GM13976 (cell line): ENCODE measurements around the gene HID1.

ENCODE experiments used
- DNase-seq: peaks from one replicate; pipeline ENCODE4 v3.0.0; 2012; ENCODE audit warnings: low spot score
- CTCF ChIP-seq: IDR thresholded peaks from 2 replicates; pipeline ENCODE4 v1.5.1; 2012; ENCODE audit warnings: borderline replicate concordance, mild to moderate bottlenecking; ENCODE audit not compliant: insufficient read depth; ENCODE audit errors: extremely low read depth, missing control alignments, control extremely low read depth
- in situ Hi-C: fragments of 300-500 bp; cut with MboI; formaldehyde crosslinking; loops from one replicate; pipeline ENCODE4 v1.12.0; 2022; ENCODE audit warnings: low sequenced_read_pairs, mixed read lengths, inconsistent platforms; ENCODE audit not compliant: unreplicated experiment

Gene HID1

DNA sequence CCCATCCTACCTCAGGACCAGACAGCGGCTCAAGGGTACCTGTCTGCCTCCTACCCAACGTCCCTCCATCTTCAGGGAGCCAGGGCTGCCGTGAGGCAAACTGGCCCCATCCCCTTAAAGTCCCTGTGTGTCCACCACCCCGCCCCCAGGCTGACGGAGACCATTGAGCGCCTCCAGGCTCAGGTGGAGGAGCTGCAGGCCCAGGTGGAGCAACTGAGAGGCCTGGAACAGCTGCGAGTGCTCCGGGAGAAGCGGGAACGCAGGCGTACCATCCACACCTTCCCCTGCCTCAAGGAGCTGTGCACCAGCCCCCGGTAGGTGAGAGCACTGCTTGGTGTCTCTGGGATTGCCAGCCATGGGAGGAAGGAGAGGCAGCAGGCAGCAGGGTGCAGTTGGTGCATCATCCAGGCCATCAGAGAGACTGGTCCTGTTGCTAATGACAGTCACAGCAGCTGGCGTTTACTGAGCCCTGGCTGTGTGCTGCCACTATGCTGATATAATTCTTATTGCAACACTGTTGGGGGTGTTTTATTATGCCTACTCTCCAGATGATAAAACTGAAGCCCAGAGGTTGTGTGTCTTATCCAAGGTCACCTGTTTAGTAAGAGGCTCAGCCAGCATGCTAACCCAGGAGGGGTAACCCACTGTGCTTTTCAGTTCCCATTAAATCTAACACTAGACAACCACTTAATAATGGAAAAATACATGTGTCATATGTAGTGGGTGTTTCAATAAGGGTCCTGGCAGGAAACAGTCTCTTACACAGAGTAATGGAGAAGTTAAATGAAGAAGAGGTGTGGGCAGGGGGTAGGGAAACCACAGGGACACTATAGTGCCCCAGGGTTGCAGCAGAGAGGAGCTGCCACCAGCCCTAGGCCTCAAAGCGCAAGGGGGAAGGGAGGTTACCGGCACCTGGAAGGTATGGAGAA is 29.6 kb upstream of the HID1 start:
- DNase-seq = no peak
- no peak for TF ChIP-seq CTCF
- in situ Hi-C loops = no loop called here

- in situ Hi-C loops = no loop called here
- DNase-seq = no peak
- TF ChIP-seq CTCF = no peak
These were observed 27.0 kb upstream of the HID1 start for GRCh38 chr17:74999523-74999922.

DNA sequence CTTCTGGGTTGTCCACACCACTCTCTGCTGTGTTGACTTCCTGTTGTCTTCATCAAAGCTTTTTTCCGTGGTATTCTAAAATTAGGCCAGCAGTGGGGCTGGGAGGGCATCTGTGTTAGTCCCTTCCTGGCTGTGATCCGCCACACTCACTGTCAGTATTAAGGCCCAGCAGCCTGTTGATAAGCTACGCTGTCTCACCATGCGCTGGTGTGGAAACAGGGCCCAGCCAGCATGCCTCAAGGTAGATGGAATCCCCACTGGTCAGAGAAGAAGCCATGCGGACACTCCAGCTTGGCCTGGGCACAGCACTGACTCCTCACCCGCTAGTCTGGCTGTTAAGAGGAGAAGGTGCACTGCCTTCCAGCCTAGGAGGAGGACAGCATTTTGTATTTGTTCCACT is 26.2 kb upstream of the HID1 start:
- in situ Hi-C loops = no loop called here
- no peak for DNase-seq
- no peak for TF ChIP-seq CTCF

DNA sequence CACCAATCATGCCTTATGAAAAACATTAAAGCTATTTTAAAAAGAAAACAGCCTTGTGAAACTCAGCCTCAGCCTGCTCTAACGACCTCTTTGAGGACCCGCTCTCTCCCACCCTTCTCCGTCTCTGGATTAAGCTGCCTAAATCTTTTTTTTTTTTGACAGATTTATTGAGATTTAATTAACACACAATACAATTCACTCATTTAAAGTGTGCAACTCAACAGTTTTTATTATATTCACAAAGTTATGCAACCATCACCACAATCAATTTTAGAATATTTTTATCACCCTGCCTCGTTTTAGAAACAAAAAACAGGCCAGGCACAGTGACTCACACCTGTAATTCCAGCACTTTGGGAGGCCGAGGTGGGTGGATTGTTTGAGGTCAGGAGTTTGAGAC is 23.3 kb upstream of the HID1 start:
- TF ChIP-seq CTCF = no peak
- in situ Hi-C loops = no loop called here
- DNase-seq = no peak

GRCh38 chr17:74994440-74994839 is 21.9 kb upstream of the HID1 start:
- in situ Hi-C loops = no loop called here
- no peak for DNase-seq
- TF ChIP-seq CTCF = no peak

DNA sequence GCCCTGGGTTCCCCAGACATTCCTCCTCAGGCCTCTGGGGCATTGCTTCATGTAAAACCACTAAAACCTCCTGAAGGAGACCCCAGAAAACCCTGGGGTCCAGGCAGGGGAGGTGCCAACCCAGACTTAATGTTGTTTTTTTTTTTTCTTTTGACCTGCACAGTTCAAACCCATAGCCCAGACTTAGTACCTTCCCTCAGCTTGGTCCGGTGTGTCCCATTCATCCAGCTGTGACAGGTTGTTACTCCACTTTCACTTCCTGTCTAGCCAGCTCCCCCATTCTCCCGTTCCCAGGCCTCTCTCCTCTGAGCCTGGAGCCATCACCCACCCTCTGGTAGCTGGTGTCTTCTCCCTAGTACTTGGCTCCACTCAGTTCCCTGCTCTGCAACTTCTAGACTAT is 19.7 kb upstream of the HID1 start:
- TF ChIP-seq CTCF = no peak
- no peak for DNase-seq
- in situ Hi-C loops = no loop called here
